Transverse colon (tissue), 4 donors: Measurements from ENCODE around the gene GNA14. TPM values are rescaled to one million over a fixed set of nuclear protein-coding genes. Genes with fewer than 3 reads are reported as not detected.

Experiments used
- DNase-seq: peaks from one replicate; pipeline ENCODE4 v3.0.0-alpha.2; 2019
- H3K27ac ChIP-seq, 4 donors: fragments of 200-600 bp; sonication (generic); 2 replicates each; pipeline ENCODE4 v1.5.1; 2016 to 2018; ENCODE audit warnings: inconsistent platforms in 4 of 4
- H3K27me3 ChIP-seq: fragments of 200-600 bp; sonication (generic); 2 replicates; pipeline ENCODE4 v1.5.1; 2017; ENCODE audit warnings: inconsistent platforms
- H3K36me3 ChIP-seq, 4 donors: fragments of 200-600 bp; sonication (generic); 2 replicates each; pipeline ENCODE4 v1.5.1; 2017 to 2019; ENCODE audit warnings: inconsistent platforms in 4 of 4
- H3K4me1 ChIP-seq, 4 donors: fragments of 200-600 bp; sonication (generic); 2 replicates each; pipeline ENCODE4 v1.5.1; 2017 to 2020; ENCODE audit warnings: inconsistent platforms in 4 of 4
- H3K4me3 ChIP-seq, 4 donors: fragments of 200-600 bp; sonication (generic); 1 replicate in 1 of 4; 2 replicates in 3 of 4; pipeline versions ENCODE4 v1.5.1 to v1.6.1; 2017 to 2019; ENCODE audit warnings: inconsistent platforms in 4 of 4
- H3K9me3 ChIP-seq, 2 donors: fragments of 200-600 bp; sonication (generic); 2 replicates each; pipeline ENCODE4 v1.5.1; 2017 to 2019; ENCODE audit warnings: inconsistent platforms in 2 of 2
- CTCF ChIP-seq, 5 experiments: fragments of 200-600 bp in 3 of 5; fragments of 450-650 bp in 2 of 5; sonication (generic) in 3 of 5; IDR thresholded peaks; 1 replicate in 2 of 5; 2 replicates in 3 of 5; pipeline ENCODE4 v1.5.1; 2016 to 2017; ENCODE audit warnings: antibody characterized with exemption in 5 of 5, inconsistent platforms in 3 of 5, mild to moderate bottlenecking in 2 of 5, moderate library complexity in 1 of 5
- EP300 ChIP-seq: sonication (generic); formaldehyde crosslinking; IDR thresholded peaks from one replicate; pipeline ENCODE4 v1.6.1; 2017; ENCODE audit warnings: antibody characterized with exemption, low read depth
- POLR2A ChIP-seq: fragments of 450-650 bp; IDR thresholded peaks from one replicate; pipeline ENCODE4 v1.6.1; 2016; ENCODE audit warnings: antibody characterized with exemption, mild to moderate bottlenecking, moderate library complexity
- POLR2AphosphoS5 ChIP-seq, 3 donors: sonication (generic); formaldehyde crosslinking; IDR thresholded peaks; one replicate each; pipeline ENCODE4 v1.6.1; 2016; ENCODE audit warnings: antibody characterized with exemption in 3 of 3
- WGBS, 2 donors: methylation state at CpG; one replicate each; pipeline ENCODE4 v1.1.5; 2018; ENCODE audit warnings: low coverage in 1 of 2; 5-methylcytosine and 5-hydroxymethylcytosine counted together
- in situ Hi-C, 4 donors: fragments of 200-750 bp; cut with MboI; loops; one replicate each; pipeline versions ENCODE4 v1.15.0 to v1.15.1; 2017; ENCODE audit warnings: low sequenced_read_pairs in 3 of 4, low pct_ligation_motif_present in 1 of 4, low pct_unique_long_range_greater_than_20kb in 1 of 4
- intact Hi-C: fragments of 100-400 bp; cut with DNase I; formaldehyde crosslinking; loops from one replicate; pipeline ENCODE4 v1.15.1; 2023; ENCODE audit warnings: low total_unique reads
- total RNA-seq, 4 donors: library from RNA; depleted of rRNA; stranded (reverse); fragments of >200 nt; gene quantifications; one replicate each; pipeline ENCODE4 v1.1.0, GENCODE V29; 2016

Gene GNA14
- total RNA-seq, 4 donors from 2014 or later = 9.4 to 64.9 (median 16.9) TPM

DNA sequence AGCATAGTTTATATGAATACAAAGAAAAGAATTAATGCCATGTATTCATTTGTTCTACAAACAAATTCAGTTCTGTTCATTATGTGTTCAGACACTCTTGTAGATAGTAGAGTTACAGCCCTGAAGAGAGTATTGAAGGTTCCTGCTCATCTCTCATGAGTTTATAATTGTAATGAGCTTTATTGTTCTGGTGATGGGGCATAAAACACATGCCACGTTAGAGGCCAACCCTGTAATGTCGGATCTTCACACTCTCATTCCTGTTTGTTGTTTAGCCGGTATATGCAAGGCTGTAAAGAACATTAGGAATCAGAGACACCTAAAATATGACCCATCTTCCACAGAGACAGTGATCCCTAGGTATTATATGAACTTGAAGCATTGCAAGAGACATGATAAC is 256.3 kb downstream of the GNA14 start:
- TF ChIP-seq POLR2AphosphoS5 (IDR thresholded peaks at IDR 0.05) (peak in 2 of 3 donors; percentile 8 to 19), CTCF (IDR thresholded peaks at IDR 0.05) (no peak)
- H3K27me3 ChIP-seq = no peaks in the 10 kb centered on the region
- peak overlapping the region in 3 of 4 donors; percentile 31 to 61 (median 31) for H3K27ac ChIP-seq
- intact Hi-C loops = no loop called here
- no peak overlapping the region for H3K4me3 ChIP-seq
- H3K9me3 ChIP-seq = no peaks in the 10 kb centered on the region
- DNase-seq = no peak
- peaks cover 0 to 36% (median 9%) of the 10 kb centered on the region in 4 donors for H3K4me1 ChIP-seq
- in situ Hi-C loops = loop anchor here in 1 of 4 donors (25.0 kb wide), 1 partner anchor 105 kb away; no protein-coding TSS in a partner anchor
- H3K36me3 ChIP-seq = peaks cover 0 to 3% (median 0%) of the 10 kb centered on the region in 4 donors
- WGBS, 2 donors = 59 to 63% methylated on average over 3 of the region's 3 CpGs

- H3K36me3 ChIP-seq = peaks cover 0 to 19% (median 5%) of the 10 kb centered on the region in 4 donors
- no peak overlapping the region for H3K4me3 ChIP-seq
- H3K27ac ChIP-seq = no peak overlapping the region
- no peaks in the 10 kb centered on the region for H3K9me3 ChIP-seq
- 43 to 92% methylated on average over 1 of the region's 1 CpG for WGBS, 2 donors
- peaks cover 0 to 1% (median 0%) of the 10 kb centered on the region in 4 donors for H3K4me1 ChIP-seq
- in situ Hi-C loops (loop anchor here in 1 of 4 donors (25.0 kb wide), 1 partner anchor 99 kb away; no protein-coding TSS in a partner anchor), intact Hi-C loops (no loop called here)
- H3K27me3 ChIP-seq = no peaks in the 10 kb centered on the region
- TF ChIP-seq POLR2AphosphoS5 (IDR thresholded peaks at IDR 0.05) (no peak), CTCF (IDR thresholded peaks at IDR 0.05) (no peak)
- DNase-seq = no peak
Observed at GRCh38 chr9:77386187-77386586, 261.9 kb downstream of the GNA14 start.

DNA sequence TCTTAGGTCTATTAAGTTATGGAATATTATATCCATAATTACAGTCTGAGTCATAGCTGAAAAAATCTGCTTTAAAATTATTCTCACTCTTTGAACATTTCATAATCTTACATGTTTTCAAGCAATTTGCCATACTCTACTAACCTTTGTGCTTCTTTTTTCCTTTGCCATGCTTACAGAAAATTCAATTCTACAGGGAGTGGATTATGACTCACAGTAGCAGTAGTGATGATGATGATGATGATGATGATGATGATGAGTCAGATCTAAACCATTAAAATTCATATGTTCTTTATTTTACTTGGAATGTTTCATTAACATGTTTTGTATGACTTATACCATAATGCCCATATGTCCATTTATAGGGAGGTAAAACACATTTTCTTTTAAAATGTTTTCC is 263.7 kb downstream of the GNA14 start:
- Histone ChIP-seq H3K9me3 (no peaks in the 10 kb centered on the region), H3K27ac (no peak overlapping the region), H3K4me1 (no peaks in the 10 kb centered on the region), H3K4me3 (no peak overlapping the region), H3K36me3 (peaks cover 0 to 20% (median 5%) of the 10 kb centered on the region in 4 donors), H3K27me3 (no peaks in the 10 kb centered on the region)
- no peak for DNase-seq
- no peak for TF ChIP-seq CTCF (IDR thresholded peaks at IDR 0.05)
- TF ChIP-seq POLR2AphosphoS5 (IDR thresholded peaks at IDR 0.05) = no peak
- no peak for TF ChIP-seq EP300
- TF ChIP-seq POLR2A = no peak
- intact Hi-C loops = no loop called here
- in situ Hi-C loops = loop anchor here in 1 of 4 donors (25.0 kb wide), 1 partner anchor 97 kb away; no protein-coding TSS in a partner anchor

- 94 to 97% methylated on average over 6 of the region's 6 CpGs for WGBS, 2 donors
- DNase-seq = no peak
- no peak for TF ChIP-seq CTCF (IDR thresholded peaks at IDR 0.05)
- no peak for TF ChIP-seq POLR2AphosphoS5 (IDR thresholded peaks at IDR 0.05)
- no peak for TF ChIP-seq POLR2A
- no peak for TF ChIP-seq EP300
- no peak overlapping the region for H3K4me3 ChIP-seq
- no peak overlapping the region for H3K27ac ChIP-seq
- H3K9me3 ChIP-seq = no peaks in the 10 kb centered on the region
- H3K4me1 ChIP-seq = no peaks in the 10 kb centered on the region
- intact Hi-C loops (no loop called here), in situ Hi-C loops (loop anchor here in 1 of 4 donors (25.0 kb wide), 1 partner anchor 89 kb away; no protein-coding TSS in a partner anchor)
- H3K36me3 ChIP-seq = peaks cover 0 to 4% (median 2%) of the 10 kb centered on the region in 4 donors
- H3K27me3 ChIP-seq = no peaks in the 10 kb centered on the region
Observed at GRCh38 chr9:77375956-77376532, 272.1 kb downstream of the GNA14 start.
